Skin epidermis (tissue), 12 donors: ENCODE data around the gene NPC1.
"Not testable (repeated sequence)": the region's sequence is repeated elsewhere in the genome, so short reads cannot be mapped to it uniquely, and the experiment has no call there.

Source experiments
- H3K27ac ChIP-seq, 21 experiments: fragments of 200-600 bp; sonication (generic) in 11 of 21; one replicate each; pipeline ENCODE4 v1.5.0; 2020; ENCODE audit warnings: mild to moderate bottlenecking in 3 of 21, inconsistent platforms in 2 of 21, moderate library complexity in 2 of 21
- H3K4me3 ChIP-seq, 7 experiments: fragments of 200-600 bp; sonication (generic) in 2 of 7; one replicate each; pipeline ENCODE4 v1.5.0; 2020; ENCODE audit warnings: inconsistent platforms in 2 of 7, mild to moderate bottlenecking in 2 of 7, moderate library complexity in 1 of 7

Gene NPC1

GRCh38 chr18:23578891-23579653 lies 7.2 kb downstream of the NPC1 start:
- H3K4me3 ChIP-seq = no peak overlapping the region
- H3K27ac ChIP-seq = peak overlapping the region in 7 of 21 experiments; percentile 8 to 59 (median 36)

GRCh38 chr18:23578067-23578701 lies 8.1 kb downstream of the NPC1 start:
- Histone ChIP-seq H3K27ac (peak overlapping the region in 1 of 21 experiments; percentile 55), H3K4me3 (no peak overlapping the region)

DNA sequence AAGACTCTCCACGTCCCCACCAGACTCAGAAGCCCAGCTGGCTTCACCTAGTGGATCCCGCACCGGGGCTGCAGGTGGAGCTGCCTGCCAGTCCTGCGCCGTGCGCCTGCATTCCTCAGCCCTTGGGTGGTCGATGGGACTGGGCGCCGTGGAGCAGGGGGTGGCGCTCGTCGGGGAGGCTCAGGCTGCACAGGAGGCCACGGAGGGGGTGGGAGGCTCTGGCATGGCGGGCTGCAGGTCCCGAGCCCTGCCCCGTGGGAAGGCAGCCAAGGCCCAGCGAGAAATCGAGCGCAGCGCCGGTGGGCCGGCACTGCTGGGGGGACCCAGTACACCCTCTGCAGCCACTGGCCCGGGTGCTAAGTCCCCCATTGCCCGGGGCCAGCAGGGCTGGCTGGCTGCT lies 8.8 kb downstream of the NPC1 start:
- not testable (repeated sequence) for H3K27ac ChIP-seq, H3K4me3 ChIP-seq

DNA sequence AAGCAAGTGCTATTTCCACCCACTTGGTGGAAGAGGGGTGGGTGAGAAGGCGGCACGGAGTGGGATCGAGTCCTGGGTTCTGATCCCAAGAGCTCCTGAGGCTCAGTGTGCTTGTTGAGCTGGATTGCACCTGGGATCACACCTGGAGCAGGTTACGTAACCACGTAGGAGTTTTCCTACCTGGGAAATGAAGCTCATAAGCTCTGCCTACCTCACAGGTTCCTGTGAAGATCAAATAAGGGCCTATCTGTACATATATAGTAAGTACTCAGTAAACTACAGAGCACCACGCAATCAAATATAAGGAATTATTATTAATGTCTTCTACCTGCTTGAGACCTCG lies 11.0 kb downstream of the NPC1 start:
- H3K4me3 ChIP-seq = no peak overlapping the region

DNA sequence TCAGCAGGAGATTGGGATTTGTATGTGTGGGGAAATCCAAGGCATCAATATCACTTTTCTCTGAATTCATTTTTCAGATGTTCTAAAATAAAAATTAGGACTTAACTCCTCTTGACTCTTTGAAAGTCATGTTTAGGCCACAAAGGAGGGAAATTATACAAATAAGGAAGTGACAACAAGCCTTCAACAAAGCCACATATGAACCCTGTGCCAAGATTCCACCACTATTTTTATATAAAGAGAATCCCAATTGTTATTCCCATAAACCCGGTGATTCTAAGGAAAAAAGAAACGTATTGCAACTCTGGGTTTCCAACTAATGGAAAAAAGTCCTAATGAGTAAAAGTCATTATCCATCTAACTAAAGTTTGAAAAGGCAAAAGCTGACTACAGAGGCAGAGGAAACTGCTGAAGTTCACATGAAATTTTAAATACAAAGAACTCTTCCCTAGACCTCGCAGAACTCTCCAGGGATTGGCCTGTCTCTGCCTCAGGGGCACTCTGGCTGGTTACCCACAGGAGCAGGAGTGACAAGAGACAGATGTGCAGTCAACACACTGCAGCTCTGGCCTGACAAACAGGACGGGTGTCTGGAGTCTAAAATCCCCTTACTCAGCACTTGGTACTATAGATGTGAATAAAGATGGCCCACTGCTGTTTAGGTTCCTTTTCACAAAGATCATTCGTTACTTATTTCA lies 11.5 kb downstream of the NPC1 start:
- Histone ChIP-seq H3K27ac (peak overlapping the region in 20 of 21 experiments; percentile 7 to 92 (median 68)), H3K4me3 (no peak overlapping the region)

More for the DNA sequence above, 11.0 kb downstream of the NPC1 start:
- peak overlapping the region in 18 of 21 experiments; percentile 7 to 92 (median 70) for H3K27ac ChIP-seq

DNA sequence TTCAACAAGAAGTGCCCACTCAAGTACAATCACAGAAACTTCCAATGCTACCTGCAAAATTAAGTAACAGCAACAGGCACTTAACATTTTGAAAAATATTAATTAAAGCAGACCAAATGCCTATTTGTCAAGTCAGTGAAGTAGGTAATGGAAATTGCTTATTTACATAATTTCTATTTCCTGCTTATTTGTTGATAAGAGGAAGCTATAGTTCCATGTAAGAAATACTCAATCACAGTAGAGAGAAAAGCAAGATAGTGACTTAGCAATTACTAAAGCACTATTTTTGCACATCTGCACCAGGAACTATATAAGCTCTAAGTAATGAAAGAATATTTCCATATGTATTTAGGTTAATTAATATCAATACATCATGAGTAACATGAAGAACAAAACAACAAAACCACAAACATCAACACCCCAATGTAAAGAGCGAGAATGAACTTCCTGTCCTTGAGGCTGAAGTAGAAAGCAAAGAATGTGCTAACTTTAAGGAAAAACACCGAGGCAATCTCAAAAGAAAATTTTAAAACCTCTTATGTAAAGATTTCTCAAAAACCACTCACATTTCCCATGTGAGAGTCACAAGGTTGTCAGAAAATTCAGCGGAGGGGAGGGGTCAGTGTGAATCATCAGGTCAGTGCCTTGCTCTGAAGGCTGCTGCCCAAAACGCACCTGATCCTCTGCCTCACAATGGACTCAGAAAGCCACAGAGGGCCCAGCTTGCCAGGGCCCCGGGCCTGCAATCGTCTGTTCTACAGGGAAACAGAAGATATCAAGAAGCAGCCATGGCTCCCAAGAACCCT lies 12.5 kb downstream of the NPC1 start:
- no peak overlapping the region for H3K4me3 ChIP-seq
- H3K27ac ChIP-seq = peak overlapping the region in 19 of 21 experiments; percentile 15 to 92 (median 68)

DNA sequence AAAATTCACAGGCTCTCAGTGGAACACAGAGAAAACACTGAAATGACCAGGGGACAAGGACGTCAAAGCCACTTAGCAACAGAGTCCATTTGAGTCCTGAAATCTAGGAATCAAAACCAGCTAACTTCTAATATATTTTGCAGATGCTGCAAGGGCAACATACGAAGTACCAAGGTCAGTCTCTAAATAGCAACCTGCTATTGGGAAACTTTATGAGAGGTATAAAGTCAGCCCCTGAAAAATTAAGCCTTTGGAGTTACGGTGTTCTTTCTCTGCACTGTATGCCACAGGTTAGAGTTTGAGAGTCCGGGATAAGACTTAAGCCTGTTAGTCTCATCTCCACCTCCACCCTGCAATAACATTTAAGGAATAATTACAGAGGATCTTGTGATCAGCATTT lies 13.3 kb downstream of the NPC1 start:
- H3K4me3 ChIP-seq = no peak overlapping the region
- H3K27ac ChIP-seq = peak overlapping the region in 15 of 21 experiments; percentile 5 to 92 (median 73)

GRCh38 chr18:23572570-23572969 lies 13.7 kb downstream of the NPC1 start:
- H3K27ac ChIP-seq = peak overlapping the region in 10 of 21 experiments; percentile 5 to 92 (median 72)
- H3K4me3 ChIP-seq = no peak overlapping the region

- H3K27ac ChIP-seq = peak overlapping the region in 4 of 21 experiments; percentile 33 to 92 (median 82)
- H3K4me3 ChIP-seq = no peak overlapping the region
Measured at GRCh38 chr18:23572012-23572411, 14.3 kb downstream of the NPC1 start.

GRCh38 chr18:23570912-23571504 lies 15.3 kb downstream of the NPC1 start:
- Histone ChIP-seq H3K4me3 (no peak overlapping the region), H3K27ac (peak overlapping the region in 2 of 21 experiments; percentile 64 to 90)

DNA sequence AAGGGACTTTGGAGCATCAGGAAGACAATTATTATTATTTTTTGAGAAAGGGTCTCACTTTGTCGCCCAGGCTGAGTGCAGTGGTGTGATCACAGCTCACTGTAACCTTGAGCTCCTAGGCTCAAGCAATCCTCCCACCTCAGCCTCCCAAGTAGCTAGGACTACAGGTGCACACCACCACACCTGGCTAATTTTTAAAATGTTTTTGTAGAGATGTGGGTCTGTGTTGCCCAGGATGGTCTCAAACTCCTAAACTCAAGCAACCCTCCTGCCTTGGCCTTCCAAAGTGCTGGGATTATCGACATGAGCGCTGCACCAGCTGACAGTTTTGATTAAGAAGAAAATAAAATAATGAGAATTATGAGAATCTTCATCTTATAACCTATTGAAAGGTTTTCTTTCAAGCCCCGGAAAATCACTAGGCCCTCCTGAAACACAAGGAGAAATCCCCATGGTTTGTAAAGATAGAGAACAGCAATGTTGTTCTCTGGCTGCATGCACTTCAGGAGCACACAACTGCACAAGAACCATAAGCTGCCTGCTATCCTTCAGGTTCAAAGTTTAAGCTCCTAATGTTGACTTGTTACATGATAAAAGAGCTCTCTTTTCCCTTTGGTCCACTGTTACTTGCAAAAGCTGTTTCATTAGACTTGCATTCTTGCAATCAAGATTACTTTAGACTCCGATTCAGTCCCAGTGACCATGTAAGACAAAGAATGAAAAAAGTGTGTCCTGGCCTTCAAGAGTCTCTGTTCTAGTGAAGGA lies 16.8 kb downstream of the NPC1 start:
- Histone ChIP-seq H3K27ac (no peak overlapping the region), H3K4me3 (no peak overlapping the region)

DNA sequence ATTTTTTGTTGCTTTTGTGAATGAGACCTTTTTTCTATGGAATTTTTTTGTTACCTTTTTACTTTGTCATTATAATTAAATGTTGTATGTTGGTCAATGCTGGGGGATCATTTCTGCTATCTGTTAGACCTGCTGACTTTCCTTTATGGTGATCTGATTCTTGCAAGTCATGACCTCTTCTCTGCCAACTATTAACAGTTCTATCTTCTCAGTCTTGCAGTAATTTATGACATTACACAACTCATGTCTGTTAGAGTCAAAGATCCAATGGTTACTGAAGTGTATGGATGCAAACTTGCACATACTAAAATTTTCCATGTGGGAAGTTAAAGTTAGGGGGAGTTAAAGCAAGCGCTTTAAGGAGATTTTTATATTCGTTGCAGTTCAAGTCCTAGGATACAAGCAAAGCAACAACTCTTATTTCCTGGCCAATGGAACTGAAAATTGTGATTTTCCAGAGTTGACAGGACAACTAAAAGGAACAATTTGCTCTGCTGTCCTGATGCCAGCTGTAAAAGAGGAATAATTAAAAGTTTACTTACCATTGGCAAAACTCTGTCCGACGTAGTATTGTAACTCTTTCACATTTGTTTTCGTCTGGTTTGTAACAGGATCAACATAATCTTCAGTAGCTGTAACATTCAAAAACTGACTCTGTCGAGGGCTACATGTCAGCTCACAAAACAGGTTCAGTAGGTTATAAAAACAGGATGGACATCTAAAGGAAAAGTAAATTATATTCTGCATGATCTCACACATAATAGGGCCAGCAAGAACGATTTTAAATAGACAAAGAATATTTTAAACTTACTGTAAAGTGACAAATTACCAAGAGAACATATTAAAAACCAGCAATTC lies 17.8 kb downstream of the NPC1 start:
- no peak overlapping the region for H3K27ac ChIP-seq
- H3K4me3 ChIP-seq = no peak overlapping the region

- Histone ChIP-seq H3K27ac (no peak overlapping the region), H3K4me3 (no peak overlapping the region)
Measured at GRCh38 chr18:23567671-23568070, 18.6 kb downstream of the NPC1 start.

DNA sequence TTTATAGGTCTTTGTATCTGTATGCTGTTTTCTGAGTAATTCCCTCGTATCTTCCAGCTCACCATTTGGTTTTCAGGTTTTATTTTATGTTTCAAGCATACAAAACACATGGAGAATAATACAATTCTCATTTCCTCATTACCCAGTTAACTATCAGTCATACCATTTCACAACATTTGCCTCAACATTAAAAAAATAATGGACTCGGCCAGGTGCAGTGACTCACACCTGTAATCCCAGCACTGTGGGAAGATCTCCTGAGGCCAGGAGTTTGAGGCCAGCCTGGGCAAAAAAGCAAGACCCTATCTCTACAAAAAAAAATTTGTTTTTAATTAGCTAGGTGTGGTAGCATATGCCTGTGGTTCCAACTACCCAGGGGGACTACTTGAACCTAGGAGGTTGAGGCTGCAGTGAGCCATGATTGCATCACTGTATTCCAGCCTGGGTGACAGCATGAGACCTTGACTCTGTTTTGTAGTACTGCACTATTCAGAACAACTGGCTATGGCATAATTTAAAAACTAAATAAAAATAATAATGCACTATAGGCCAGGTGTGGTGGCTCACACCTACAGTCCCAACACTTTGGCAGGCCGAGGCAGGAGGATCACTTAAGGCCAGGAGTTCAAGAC lies 20.3 kb downstream of the NPC1 start:
- H3K4me3 ChIP-seq = no peak overlapping the region
- H3K27ac ChIP-seq = no peak overlapping the region

DNA sequence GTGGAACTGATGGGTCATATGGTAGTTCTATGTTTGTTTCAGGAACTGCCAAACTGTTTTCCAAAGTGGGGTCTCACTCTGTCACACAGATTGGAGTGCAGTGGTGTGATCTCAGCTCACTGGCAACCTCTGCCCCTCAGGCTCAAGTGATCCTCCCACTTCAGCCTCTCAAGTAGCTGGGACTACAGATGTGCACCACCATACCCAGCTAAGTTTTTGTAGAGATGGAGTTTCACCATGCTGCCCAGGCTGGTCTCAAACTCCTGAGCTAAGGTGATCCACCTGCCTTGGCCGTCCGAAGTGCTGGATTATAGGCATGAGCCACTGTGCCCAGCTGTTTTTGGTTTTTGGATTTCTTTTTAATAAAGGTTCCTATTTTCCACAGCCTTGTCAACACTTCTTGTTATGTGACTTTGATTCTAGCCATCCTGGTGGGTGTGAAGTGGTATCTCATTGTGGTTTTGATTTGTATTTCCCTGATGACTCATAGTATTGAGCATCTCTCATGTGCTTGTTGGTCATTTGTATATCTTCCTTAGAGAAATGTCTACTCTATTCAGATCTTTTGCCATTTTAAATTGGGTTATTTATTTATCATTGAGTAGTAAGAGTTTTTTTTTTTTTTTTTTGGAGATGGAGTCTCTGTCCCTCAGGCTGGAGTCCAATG lies 22.8 kb downstream of the NPC1 start:
- Histone ChIP-seq H3K4me3 (no peak overlapping the region), H3K27ac (peak overlapping the region in 1 of 21 experiments; percentile 24)

- Histone ChIP-seq H3K4me3 (no peak overlapping the region), H3K27ac (no peak overlapping the region)
Measured at GRCh38 chr18:23560186-23560585, 26.1 kb downstream of the NPC1 start.

GRCh38 chr18:23557511-23557910 lies 28.8 kb downstream of the NPC1 start:
- not testable (repeated sequence) for H3K27ac ChIP-seq, H3K4me3 ChIP-seq
